ENCODE data around the gene KIF19.

KIF19 gene

DNA sequence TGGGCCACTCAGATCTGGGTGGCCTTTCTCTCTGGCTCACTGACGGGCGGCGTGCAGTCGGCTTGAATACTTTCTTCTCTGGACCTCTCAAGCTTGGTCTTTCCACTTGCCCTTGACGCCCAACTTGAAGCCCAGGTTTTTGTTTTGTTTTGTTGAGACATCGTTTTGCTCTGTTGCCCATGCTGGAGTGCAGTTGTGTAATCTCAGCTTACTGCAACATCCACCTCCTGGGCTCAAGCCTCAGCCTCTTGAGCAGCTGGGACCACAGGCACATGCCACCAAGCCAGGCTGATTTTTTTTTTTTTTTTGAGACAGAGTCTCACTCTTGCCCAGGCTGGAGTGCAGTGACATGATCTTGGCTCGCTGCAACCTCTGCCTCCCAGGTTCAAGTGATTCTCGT lies 22.7 kb upstream of the KIF19 start:
- DNase-seq (ENCODE audit: low read depth) = no peak
- no peak for TF ChIP-seq CTCF (IDR thresholded peaks at IDR 0.05; ENCODE audit: control insufficient read depth, insufficient read depth, low read depth, low read length, missing control alignments)
- no peak overlapping the region for H3K4me3 ChIP-seq (ENCODE audit: control insufficient read depth, low read depth, low read length)

DNA sequence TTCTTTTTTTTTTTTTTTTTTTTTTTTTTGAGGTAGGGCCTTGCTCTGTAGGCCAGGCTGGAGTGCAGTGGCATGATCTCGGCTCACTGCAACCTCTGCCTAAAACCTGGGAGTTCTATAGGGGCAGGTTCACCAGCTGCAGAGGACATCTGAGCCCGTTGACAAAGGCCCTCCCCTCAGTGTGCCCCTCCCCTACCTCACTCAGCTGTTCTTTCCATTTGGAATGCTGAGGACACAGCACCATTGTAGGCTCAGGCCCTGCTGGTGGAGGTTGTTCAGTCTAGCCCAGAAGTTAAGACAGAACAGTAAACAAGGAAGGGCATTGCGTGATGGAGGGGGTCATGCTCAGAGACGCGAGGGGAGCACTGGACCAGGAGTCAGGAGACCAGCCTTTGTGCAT lies 21.8 kb upstream of the KIF19 start:
- TF ChIP-seq CTCF (IDR thresholded peaks at IDR 0.05; ENCODE audit: control insufficient read depth, insufficient read depth, low read depth, low read length, missing control alignments) = no peak
- no peak for DNase-seq (ENCODE audit: low read depth)
- no peak overlapping the region for H3K4me3 ChIP-seq (ENCODE audit: control insufficient read depth, low read depth, low read length)

- H3K4me3 ChIP-seq (ENCODE audit: control insufficient read depth, low read depth, low read length) = no peak overlapping the region
- no peak for TF ChIP-seq CTCF (IDR thresholded peaks at IDR 0.05; ENCODE audit: control insufficient read depth, insufficient read depth, low read depth, low read length, missing control alignments)
- DNase-seq (ENCODE audit: low read depth) = no peak
These were observed 20.0 kb upstream of the KIF19 start for GRCh38 chr17:74305865-74306654.

DNA sequence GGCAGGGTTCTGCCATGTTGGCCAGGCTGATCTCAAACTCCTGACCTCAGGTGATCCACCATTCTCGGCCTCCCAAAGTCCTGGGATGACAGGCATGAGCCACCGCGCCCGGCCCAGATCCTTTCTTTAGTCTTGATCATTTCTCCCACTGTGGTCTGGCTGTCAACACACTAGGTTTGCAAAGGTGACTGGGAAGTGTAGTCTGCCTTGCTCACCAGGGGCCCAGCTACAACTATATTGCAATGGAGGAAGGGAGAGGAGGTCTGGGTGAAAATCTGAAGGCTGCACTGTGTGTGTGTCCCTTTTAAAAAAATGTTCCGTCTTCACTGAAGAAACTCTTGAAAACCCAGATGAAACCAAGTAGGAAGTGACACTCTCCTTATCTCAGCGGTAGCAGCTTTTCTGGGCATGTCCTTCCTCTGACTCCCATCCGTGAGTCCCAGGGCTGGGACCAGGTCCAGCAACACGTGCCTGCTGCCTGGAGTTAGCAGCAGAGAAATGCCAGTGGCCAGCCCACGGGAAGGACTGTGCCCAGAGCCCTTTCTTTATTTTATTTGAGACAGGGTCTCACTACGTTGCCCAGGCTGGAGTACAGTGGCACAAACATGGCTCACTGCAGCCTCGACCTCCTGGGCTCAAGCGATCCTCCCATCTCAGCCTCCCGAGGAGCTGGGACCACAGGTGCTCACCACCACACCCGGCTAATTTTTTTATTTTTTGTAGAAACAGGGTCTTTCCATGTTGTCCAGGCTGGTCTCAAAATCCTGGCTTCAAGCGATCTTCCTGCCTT lies 17.8 kb upstream of the KIF19 start:
- no peak overlapping the region for H3K4me3 ChIP-seq (ENCODE audit: control insufficient read depth, low read depth, low read length)
- no peak for DNase-seq (ENCODE audit: low read depth)

GRCh38 chr17:74309902-74310301 lies 16.1 kb upstream of the KIF19 start:
- no peak overlapping the region for H3K4me3 ChIP-seq (ENCODE audit: control insufficient read depth, low read depth, low read length)
- no peak for DNase-seq (ENCODE audit: low read depth)
- TF ChIP-seq CTCF (IDR thresholded peaks at IDR 0.05; ENCODE audit: control insufficient read depth, insufficient read depth, low read depth, low read length, missing control alignments) = no peak

More for the DNA sequence above, 17.8 kb upstream of the KIF19 start:
- TF ChIP-seq CTCF (IDR thresholded peaks at IDR 0.05; ENCODE audit: control insufficient read depth, insufficient read depth, low read depth, low read length, missing control alignments) = no peak

DNA sequence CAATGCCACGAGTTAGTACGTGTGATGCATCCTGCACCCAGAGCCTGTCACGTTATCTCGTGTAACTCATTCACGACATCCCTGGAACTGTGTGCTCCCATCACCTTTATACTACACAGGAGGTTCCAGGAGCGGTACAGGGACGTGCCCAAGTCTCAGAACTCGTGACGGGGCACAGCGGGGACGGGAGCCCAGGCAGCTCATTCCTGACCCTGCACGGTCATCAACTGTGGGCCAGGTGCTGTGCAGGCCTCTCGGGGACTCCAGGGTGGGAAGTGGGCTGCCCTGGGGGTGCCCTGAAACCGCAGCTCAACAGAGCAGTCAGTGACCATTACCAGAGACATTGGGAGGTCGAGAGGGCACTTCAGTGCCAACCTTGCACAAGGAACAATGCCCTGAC lies 11.1 kb upstream of the KIF19 start:
- TF ChIP-seq CTCF (IDR thresholded peaks at IDR 0.05; ENCODE audit: control insufficient read depth, insufficient read depth, low read depth, low read length, missing control alignments) = no peak
- no peak overlapping the region for H3K4me3 ChIP-seq (ENCODE audit: control insufficient read depth, low read depth, low read length)
- no peak for DNase-seq (ENCODE audit: low read depth)
